Retinal pigment epithelial cell (primary cell): ENCODE data around the gene FHOD3.

ENCODE experiments used
- DNase-seq: peaks from one replicate; pipeline ENCODE4 v3.0.0-alpha.2; 2010; ENCODE audit warnings: low read depth
- H3K4me3 ChIP-seq: 2 replicates; pipeline ENCODE4 v1.5.1; 2011; ENCODE audit warnings: mild to moderate bottlenecking, low read length, control low read depth, moderate library complexity
- CTCF ChIP-seq: conservative IDR thresholded peaks from 2 replicates; pipeline ENCODE4 v1.5.1; 2011; ENCODE audit warnings: low read depth, low read length, control low read depth, inconsistent platforms

FHOD3 gene

DNA sequence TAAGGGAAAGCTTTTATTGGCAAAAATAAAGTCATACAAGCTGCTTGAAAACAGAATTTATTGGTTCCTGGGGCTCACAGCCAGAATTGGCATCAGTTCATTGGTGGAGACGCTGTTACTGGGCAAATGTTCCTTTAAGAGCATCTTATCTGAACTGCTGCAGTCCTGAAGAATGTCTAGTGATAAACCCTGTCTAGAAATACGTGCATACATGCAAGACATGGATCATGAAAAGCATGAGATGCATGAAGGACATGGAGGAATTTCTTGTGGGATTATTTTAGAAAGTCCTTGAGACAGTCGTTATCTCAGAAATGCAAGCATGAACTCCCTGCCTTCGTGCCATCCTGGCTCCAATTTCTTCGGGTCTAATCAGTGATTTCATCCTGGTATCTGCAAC, 32.5 kb upstream of the FHOD3 start:
- H3K4me3 ChIP-seq, result no peak overlapping the region
- peak; percentile 10 for DNase-seq
- TF ChIP-seq CTCF, result no peak

GRCh38 chr18:36269157-36269556, 28.4 kb upstream of the FHOD3 start:
- no peak for TF ChIP-seq CTCF
- DNase-seq, result no peak
- no peak overlapping the region for H3K4me3 ChIP-seq

- H3K4me3 ChIP-seq, result no peak overlapping the region
- no peak for TF ChIP-seq CTCF
- no peak for DNase-seq
Measured at GRCh38 chr18:36271153-36271552, 26.4 kb upstream of the FHOD3 start.

GRCh38 chr18:36273347-36273746, 24.2 kb upstream of the FHOD3 start:
- no peak for DNase-seq
- H3K4me3 ChIP-seq, result no peak overlapping the region
- no peak for TF ChIP-seq CTCF

DNA sequence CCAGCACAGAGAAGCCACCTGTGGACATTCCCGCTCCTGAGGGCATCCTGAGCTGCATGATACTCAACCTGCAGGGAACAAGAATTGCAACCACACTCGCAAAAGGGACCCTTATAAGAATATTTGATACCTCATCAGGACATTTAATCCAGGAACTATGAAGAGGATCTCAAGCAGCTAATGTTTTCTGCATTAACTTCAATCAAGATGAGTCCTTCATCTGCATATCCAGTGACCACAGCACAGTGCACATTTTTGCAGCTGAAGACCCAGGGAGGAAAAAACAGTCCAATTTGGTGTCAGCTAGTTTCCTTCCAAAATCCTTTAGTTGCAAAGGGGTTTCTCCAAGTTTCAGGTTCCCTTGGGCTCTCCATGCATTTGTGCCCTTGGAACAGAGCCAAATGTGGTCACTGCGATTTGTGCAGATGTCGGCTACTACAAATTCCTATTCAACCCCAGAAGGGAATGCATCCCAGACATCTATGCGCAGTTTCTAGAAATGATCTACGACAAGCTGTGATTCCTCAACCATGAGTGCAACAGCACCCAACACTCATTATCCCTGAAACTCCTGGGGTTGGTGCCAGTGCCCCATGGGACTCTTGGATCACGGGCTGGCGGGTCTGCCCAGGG, 23.3 kb upstream of the FHOD3 start:
- H3K4me3 ChIP-seq, result no peak overlapping the region
- no peak for TF ChIP-seq CTCF
- no peak for DNase-seq

DNA sequence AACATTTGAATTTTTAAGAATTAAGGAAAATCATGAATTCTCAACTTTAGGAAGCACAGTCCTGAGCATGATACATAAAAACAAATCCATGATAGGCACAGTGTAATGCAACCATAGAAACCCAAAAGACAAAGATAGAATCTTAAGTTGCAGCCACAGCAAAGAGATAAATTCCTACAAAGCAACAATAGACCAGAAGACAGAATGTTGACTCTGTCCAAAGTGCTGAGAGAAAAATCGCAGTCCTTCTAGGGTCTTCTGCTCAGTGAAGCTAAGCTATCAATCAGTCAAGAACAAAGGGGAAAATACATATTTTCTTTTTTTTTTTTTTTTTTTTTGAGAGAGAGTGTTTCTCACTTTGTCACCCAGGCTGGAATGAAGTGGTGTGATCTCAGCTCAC, 22.0 kb upstream of the FHOD3 start:
- H3K4me3 ChIP-seq, result no peak overlapping the region
- DNase-seq, result no peak
- no peak for TF ChIP-seq CTCF

DNA sequence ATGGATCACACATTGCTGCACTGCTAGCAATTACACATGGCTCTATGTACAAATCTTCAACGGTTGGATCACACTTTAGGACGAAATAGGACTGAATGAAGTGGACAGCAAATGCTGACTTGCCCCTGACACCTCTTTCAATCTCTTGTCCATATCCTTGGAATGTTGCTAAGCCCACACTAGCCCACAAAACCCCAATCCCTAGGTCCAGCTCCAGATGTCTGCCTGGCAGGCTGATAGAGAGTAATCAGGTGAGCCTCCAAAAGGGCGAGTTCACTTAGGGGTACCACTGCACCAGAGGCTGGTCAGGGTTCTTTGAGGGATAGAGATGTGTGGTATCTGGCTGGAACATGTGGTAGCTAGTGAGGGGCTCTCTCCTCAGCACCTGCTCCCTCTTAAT, 18.5 kb upstream of the FHOD3 start:
- no peak for DNase-seq
- no peak overlapping the region for H3K4me3 ChIP-seq
- TF ChIP-seq CTCF, result no peak
